A549 treated with AZD9567 at 1 μM for 4 hours (cell line): ENCODE results near the gene NCMAP. TPM values are rescaled to one million over a fixed set of nuclear protein-coding genes. Genes with fewer than 3 reads are reported as not detected.

Experiments used
- total RNA-seq: library from RNA; stranded (reverse); fragments of 200-300 nt; extraction: Qiagen RNA extraction; gene quantifications from 5 replicates; pipeline ENCODE4 v1.2.3, GENCODE V29; 2022; ENCODE audit not compliant: insufficient read depth

Gene NCMAP, protein sequence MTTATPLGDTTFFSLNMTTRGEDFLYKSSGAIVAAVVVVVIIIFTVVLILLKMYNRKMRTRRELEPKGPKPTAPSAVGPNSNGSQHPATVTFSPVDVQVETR
- 0.02 to 0.12 TPM (median 0.06 TPM) in 4 of 5 replicates, not detected in the other for total RNA-seq

DNA sequence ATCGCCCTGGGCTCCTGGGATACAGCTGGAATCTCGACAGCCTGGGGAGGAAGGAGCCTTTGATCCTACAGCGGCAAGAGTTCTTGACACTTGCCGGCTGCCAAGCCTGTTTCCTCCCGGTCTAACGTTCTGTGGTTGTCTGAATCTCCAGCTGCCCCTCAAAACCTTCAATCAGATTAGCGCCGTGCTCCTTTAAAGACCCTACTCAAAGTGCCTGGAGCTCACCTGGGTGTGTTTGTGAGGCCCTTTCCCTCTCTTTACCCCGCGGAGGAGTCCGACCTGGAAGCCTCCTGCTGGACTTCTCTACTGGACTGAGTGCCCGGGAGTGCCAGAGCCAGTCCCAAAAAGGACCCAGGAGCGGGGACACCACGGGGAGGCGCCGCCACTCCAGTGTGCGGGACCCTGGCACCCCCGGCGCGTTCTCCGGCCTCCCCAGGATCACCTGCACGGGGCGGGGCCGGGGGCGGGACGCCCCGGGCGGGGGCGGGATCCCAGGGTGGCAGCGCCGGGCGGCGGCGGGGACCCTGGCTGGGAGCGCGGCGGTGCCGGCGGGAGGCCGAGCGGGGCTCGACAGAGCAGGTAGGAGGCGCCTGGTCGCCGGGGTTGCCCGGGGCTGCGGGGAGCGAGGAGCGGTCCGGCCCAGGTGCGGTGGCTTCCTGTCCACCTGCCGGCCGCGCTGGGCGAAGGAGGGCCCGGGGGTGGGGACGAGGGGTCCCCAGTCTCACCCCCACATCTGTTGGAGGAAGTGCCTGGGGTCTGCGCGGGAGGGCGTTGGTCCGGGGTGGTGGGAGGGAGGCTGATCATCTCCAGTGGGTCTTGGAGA, at the start of gene NCMAP:
NCMAP (plus strand) TSS at position 497 of the 823 bp plus-strand sequence. CDS start 39,344 bp downstream, outside the sequence.

DNA sequence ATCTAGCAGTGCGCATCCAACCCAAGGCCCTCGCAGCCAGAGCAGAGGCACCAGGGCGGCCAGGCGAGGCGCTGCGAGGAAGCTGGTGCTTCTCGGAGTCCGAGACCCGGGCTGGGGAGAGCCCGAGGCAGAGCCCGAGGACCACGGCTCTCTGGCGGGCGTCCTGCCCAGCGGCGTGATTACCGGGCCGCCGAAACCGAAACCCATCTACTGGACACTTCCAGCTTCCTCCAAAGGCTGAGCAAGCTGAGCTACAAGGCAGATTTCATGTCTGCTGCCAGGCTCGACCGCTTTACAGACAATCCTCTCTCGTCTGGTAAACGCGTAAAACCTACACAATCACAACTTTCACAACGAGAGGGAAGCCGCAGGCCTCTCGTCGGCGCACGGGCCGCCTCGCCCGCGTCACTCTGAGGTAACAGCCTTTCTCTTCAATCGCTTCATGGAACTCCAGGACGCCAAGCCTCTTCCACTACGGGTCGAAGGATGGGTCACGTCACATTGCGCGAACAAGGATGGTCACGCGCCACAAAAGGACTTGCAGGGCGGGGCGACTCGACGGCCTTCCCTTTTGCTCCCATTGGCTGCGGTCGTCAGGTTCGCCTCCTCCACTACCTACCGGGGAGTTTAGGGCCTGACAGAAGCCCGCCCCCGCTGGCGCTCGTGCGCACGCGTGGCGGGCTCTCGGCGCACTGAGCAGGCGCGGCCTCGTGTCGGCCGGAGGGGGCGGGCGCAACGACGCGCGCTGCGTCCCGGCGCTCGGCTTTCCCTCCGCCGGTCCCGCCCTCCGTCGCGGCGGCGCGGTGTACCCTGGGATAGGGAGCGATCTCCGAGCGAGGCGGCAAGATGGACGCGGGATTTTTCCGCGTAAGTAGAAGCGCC, 86.8 kb downstream of the NCMAP start, which contains the start of gene SRRM1:
SRRM1 (plus strand) TSS at position 822 of the 882 bp plus-strand sequence; CDS start at position 847, 25 bp downstream.

Other genes starting within 250 kb of the NCMAP start
- gene GRHL3, start 236.7 kb upstream of the NCMAP start, total RNA-seq: 0.39 to 0.57 TPM (median 0.50 TPM) in 4 of 5 replicates, not detected in the other
- gene STPG1, start 142.3 kb upstream of the NCMAP start, total RNA-seq: 5.0 to 7.5 TPM (median 5.3 TPM) in 5 replicates
- gene NIPAL3, start 140.3 kb upstream of the NCMAP start, total RNA-seq: 5.2 to 9.1 TPM (median 6.4 TPM) in 5 replicates
- gene RCAN3, start 53.3 kb upstream of the NCMAP start, total RNA-seq: 11.1 to 20.7 TPM (median 13.8 TPM) in 5 replicates
- gene SRRM1, start 87.2 kb downstream of the NCMAP start, total RNA-seq: 37.9 to 63.5 TPM (median 40.9 TPM) in 5 replicates
- gene CLIC4, start 189.4 kb downstream of the NCMAP start, total RNA-seq: 32.8 to 56.6 TPM (median 53.6 TPM) in 5 replicates